Tibial artery (tissue), 4 donors: Measurements from ENCODE around the gene NFIA.

Experiments
- DNase-seq, 2 donors: peaks; one replicate each; pipeline ENCODE4 v3.0.0-alpha.2; 2019
- H3K27ac ChIP-seq, 2 donors: fragments of 200-600 bp; sonication (generic) in 1 of 2; 1 replicate in 1 of 2; 2 replicates in 1 of 2; pipeline ENCODE4 v1.5.1; 2018 to 2019; ENCODE audit warnings: mild to moderate bottlenecking in 1 of 2
- H3K27me3 ChIP-seq, 2 donors: fragments of 200-600 bp; sonication (generic) in 1 of 2; one replicate each; pipeline versions ENCODE4 v1.5.1 to v1.6.0; 2016 to 2019
- H3K36me3 ChIP-seq, 3 donors: fragments of 200-600 bp; sonication (generic) in 2 of 3; one replicate each; pipeline ENCODE4 v1.5.1; 2016 to 2019; ENCODE audit warnings: mild to moderate bottlenecking in 2 of 3
- H3K4me1 ChIP-seq, 4 donors: fragments of 200-600 bp; sonication (generic) in 2 of 4; 1 replicate in 3 of 4; 2 replicates in 1 of 4; pipeline ENCODE4 v1.5.1; 2016 to 2019
- H3K4me3 ChIP-seq, 2 donors: fragments of 200-600 bp; sonication (generic) in 1 of 2; 1 replicate in 1 of 2; 2 replicates in 1 of 2; pipeline ENCODE4 v1.5.1; 2018 to 2019; ENCODE audit warnings: mild to moderate bottlenecking in 2 of 2
- H3K9me3 ChIP-seq, 3 donors: fragments of 200-600 bp; sonication (generic) in 1 of 3; one replicate each; pipeline ENCODE4 v1.5.1; 2016 to 2019
- intact Hi-C: fragments of 100-400 bp; cut with DNase I; formaldehyde crosslinking; loops from one replicate; pipeline ENCODE4 v1.15.0; 2023; ENCODE audit warnings: low total_unique reads
- TF ChIP-seq, protein P1 (sequence below), 2 experiments: fragments of 200-600 bp in 1 of 2; fragments of 450-650 bp in 1 of 2; IDR thresholded peaks; one replicate each; pipeline ENCODE4 v1.5.1; 2017 to 2019; ENCODE audit warnings: antibody characterized with exemption in 2 of 2, mild to moderate bottlenecking in 1 of 2, moderate library complexity in 1 of 2

NFIA gene

DNA sequence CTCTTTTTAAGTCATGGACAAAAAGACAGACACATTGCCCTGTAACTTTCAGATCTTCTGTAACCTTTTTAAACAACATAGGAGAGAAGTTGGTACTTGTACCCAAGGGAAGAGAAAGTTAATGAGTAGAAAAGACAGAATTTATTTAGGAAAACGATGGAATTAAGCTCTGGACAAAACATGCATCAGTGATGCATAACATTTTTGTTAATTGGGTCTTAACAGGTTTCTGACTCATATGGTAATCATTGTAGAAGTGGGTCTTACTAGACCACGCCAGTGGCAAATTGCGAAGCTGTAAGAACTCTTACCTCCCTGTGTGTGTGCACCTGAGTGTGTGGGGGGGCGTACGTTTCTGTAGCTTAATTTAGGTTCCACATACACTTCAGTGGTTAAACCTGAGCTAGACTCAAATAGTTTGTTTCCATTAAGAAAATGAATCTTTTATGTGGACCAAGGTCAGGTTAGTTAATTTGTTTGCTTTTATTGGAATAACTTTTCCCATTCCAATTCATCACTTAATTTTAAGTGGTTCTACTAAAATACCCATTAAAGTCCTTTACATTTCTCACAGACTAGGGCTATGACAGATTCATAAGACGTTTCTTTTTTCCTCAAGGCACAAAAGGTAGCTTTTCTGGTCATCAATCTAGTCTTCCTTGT lies 48.1 kb downstream of the NFIA start:
- intact Hi-C loops, result no loop called here
- Histone ChIP-seq H3K4me1 (peaks cover 0 to 35% (median 19%) of the 10 kb centered on the region in 4 donors), H3K27ac (no peak overlapping the region), H3K27me3 (no peaks in the 10 kb centered on the region), H3K9me3 (no peaks in the 10 kb centered on the region), H3K4me3 (no peak overlapping the region), H3K36me3 (peaks cover 0 to 4% (median 0%) of the 10 kb centered on the region in 3 donors)
- TF ChIP-seq, protein P1, sequence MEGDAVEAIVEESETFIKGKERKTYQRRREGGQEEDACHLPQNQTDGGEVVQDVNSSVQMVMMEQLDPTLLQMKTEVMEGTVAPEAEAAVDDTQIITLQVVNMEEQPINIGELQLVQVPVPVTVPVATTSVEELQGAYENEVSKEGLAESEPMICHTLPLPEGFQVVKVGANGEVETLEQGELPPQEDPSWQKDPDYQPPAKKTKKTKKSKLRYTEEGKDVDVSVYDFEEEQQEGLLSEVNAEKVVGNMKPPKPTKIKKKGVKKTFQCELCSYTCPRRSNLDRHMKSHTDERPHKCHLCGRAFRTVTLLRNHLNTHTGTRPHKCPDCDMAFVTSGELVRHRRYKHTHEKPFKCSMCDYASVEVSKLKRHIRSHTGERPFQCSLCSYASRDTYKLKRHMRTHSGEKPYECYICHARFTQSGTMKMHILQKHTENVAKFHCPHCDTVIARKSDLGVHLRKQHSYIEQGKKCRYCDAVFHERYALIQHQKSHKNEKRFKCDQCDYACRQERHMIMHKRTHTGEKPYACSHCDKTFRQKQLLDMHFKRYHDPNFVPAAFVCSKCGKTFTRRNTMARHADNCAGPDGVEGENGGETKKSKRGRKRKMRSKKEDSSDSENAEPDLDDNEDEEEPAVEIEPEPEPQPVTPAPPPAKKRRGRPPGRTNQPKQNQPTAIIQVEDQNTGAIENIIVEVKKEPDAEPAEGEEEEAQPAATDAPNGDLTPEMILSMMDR (IDR thresholded peaks at IDR 0.05), result no peak
- DNase-seq, result no peak

DNA sequence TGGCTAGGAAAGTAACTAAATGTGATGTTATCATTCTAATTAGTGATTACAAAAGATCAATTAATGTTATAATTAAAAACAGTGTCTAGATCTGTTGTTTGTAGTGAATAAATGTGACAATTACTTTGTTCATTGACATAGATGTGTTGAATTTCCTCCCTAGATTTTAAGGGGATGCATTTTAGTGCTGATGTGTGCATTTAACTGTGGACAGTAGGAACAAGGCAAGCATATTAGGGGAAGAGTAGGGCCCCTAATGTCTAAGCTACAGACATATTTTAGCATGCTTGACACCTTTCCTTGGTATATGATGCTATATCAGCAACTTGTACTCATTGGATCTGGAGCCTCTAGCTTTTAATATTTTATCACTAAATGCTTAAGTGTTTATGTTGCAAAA lies 48.9 kb downstream of the NFIA start:
- Histone ChIP-seq H3K27me3 (no peaks in the 10 kb centered on the region), H3K4me1 (peaks cover 0 to 34% (median 17%) of the 10 kb centered on the region in 4 donors), H3K4me3 (no peak overlapping the region), H3K27ac (peak overlapping the region; percentile 66 to 69), H3K36me3 (peaks cover 0 to 4% (median 0%) of the 10 kb centered on the region in 3 donors), H3K9me3 (no peaks in the 10 kb centered on the region)
- TF ChIP-seq, protein P1 (IDR thresholded peaks at IDR 0.05), result no peak
- no peak for DNase-seq
- intact Hi-C loops, result no loop called here

DNA sequence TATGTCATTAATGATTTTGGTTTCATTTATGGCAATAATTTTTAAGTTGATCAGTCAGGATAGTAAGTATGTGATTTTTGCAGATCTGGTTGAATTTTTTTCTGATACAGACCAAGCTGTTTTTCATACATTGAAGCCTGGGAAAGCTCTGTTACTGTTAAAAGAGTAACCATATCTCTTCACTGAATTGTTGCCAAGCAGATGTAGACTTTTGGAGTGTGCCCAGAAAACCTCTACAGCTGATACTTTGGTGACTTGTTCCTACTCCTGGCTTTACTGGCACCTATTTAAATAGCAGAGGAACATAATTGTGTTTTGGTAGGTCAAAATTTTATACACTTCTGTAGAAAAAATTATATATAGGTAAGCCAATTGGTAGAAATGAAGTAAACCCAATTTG lies 49.4 kb downstream of the NFIA start:
- Histone ChIP-seq H3K4me3 (peak overlapping the region in 1 of 2 donors; percentile 33), H3K4me1 (peaks cover 0 to 39% (median 17%) of the 10 kb centered on the region in 4 donors), H3K36me3 (peaks cover 0 to 4% (median 0%) of the 10 kb centered on the region in 3 donors), H3K9me3 (no peaks in the 10 kb centered on the region), H3K27me3 (no peaks in the 10 kb centered on the region), H3K27ac (peak overlapping the region; percentile 66 to 69)
- TF ChIP-seq, protein P1 (IDR thresholded peaks at IDR 0.05), result no peak
- no peak for DNase-seq
- intact Hi-C loops, result no loop called here

DNA sequence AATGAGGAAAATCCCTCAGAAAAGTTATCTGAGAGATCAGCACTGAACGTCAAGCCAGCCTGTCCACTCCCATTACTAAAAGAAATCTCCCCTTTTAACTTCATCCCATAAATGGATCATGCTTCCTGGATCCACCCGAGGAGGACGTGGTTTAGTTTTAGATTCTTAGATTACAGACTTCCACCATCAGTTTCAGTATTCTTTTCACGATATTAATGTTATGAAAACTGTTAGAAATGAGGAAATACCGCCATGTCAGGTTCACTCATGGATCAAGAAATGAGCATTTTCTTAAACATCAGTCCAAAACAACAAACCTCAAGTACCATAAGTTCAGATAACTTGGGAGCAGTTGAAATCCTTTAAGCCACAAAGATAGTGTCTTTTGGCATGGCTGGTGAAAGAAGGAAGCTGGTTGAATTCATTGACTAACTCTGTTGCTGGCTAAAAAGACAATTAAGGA lies 49.8 kb downstream of the NFIA start:
- intact Hi-C loops, result no loop called here
- Histone ChIP-seq H3K9me3 (no peaks in the 10 kb centered on the region), H3K36me3 (peaks cover 0 to 4% (median 0%) of the 10 kb centered on the region in 3 donors), H3K27me3 (no peaks in the 10 kb centered on the region), H3K4me3 (peak overlapping the region; percentile 29 to 33), H3K27ac (peak overlapping the region; percentile 66 to 69), H3K4me1 (peaks cover 0 to 39% (median 17%) of the 10 kb centered on the region in 4 donors)
- TF ChIP-seq, protein P1 (IDR thresholded peaks at IDR 0.05), result no peak
- DNase-seq, result no peak

DNA sequence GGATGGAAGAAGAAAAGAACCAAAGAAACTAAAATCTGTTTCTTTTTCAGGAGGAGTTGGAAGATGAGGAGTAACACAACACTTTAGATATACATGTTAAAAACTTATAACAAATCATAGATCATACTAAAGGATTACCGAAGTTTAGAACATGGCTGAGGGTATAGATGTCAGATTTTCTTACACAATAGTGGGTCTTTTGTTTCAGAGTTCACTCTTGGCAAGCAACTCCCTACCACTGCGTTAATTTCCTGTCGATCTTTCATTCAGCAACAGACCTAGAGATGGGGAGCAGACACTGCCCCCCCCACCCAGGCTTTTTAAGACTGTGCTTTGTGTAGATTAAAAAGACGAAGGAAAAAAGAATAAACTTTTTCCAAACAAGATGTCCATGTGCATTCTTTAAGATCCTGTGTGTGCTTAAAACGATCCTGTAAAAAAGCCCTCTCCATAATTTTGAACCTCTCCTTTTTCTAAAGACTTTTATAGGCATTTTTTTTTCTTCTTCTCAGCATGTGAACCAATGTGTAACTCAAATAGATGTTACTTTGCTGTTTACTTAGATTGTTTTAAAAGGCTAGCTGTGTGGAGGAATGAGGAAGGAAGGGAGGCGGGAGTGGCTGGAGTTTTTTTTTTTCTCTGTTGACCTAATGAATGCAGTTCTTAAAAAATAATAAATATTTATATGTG lies 50.4 kb downstream of the NFIA start:
- H3K4me1 ChIP-seq, result peaks cover 0 to 39% (median 19%) of the 10 kb centered on the region in 4 donors
- DNase-seq, result no peak
- peaks cover 0 to 4% (median 0%) of the 10 kb centered on the region in 3 donors for H3K36me3 ChIP-seq
- H3K27ac ChIP-seq, result peak overlapping the region; percentile 66 to 69
- intact Hi-C loops, result no loop called here
- peak overlapping the region; percentile 29 to 33 for H3K4me3 ChIP-seq
- H3K9me3 ChIP-seq, result no peaks in the 10 kb centered on the region
- no peaks in the 10 kb centered on the region for H3K27me3 ChIP-seq
- TF ChIP-seq, protein P1 (IDR thresholded peaks at IDR 0.05), result no peak
